SK-N-MC (cell line): Measurements from ENCODE around the gene SNRNP200.

Experiments
- EZH2 ChIP-seq: fragments of 200-600 bp; sonication (generic); IDR thresholded peaks from one replicate; pipeline ENCODE4 v1.6.1; 2017; ENCODE audit warnings: antibody characterized with exemption
- POLR2AphosphoS5 ChIP-seq: IDR thresholded peaks from 2 replicates; pipeline ENCODE4 v1.6.1; 2012; ENCODE audit warnings: mild to moderate bottlenecking, low read depth, low read length, borderline replicate concordance

DNA sequence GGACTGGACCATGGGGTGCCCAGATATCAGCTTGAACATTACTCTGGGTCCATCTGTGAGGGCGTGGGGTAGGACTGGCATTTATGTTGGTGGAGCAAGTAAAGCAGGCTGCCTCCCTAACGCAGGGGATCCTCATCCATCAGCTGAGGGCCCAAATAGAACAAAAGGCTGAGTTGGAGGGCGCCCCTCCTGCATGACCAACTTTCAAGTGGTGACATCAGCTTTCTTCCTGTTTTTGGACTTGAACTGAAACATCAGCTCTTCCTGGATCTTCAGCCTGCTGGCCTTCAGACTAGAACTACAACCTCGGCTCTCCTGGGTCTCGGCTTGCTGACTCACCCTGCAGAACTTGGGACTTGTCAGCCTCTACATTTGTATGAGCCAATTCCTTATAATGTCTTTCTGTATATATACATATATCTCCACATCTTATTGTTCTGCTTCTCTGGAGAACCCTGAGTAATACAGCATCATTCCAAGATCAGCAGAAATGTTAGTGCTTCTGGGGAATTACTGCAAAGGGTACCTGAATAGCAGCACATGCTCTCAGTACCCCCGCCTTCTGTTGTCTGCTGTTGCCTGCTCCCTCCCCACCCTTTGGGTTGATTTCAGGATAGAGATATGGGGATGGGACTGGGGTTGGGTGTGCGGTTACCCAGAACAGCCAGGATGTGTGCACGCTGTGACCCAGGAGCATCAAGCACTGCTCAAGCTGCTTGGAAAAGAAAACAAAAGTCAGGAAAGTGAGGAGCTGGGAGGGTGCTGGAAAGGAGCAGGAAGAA lies 59.5 kb downstream of the SNRNP200 start:
- TF ChIP-seq POLR2AphosphoS5: no peak
- no peak for TF ChIP-seq EZH2
